Neural crest cell (in vitro differentiated cells): ENCODE results near the gene KLHDC4. TPM values are rescaled to one million over a fixed set of nuclear protein-coding genes. Genes with fewer than 3 reads are reported as not detected.
"Not testable (repeated sequence)": the region's sequence is repeated elsewhere in the genome, so short reads cannot be mapped to it uniquely, and the experiment has no call there.

Experiments
- DNase-seq: peaks from one replicate; pipeline ENCODE4 v3.0.0; 2021; ENCODE audit warnings: low read depth, mixed read lengths, low spot score
- H3K27ac Mint-ChIP-seq: one replicate; pipeline ENCODE4 v1.8.0; 2021; ENCODE audit warnings: mild to moderate bottlenecking, mixed read lengths; ENCODE audit not compliant: unreplicated experiment
- H3K27me3 Mint-ChIP-seq: 2 replicates; pipeline ENCODE4 v1.8.0; 2021; ENCODE audit warnings: low read depth, mild to moderate bottlenecking, mixed read lengths
- H3K36me3 Mint-ChIP-seq: 2 replicates; pipeline ENCODE4 v1.8.0; 2021; ENCODE audit warnings: low read depth, mild to moderate bottlenecking, mixed read lengths
- H3K4me1 Mint-ChIP-seq: 2 replicates; pipeline ENCODE4 v1.8.0; 2021; ENCODE audit warnings: mixed read lengths
- H3K4me3 Mint-ChIP-seq: one replicate; pipeline ENCODE4 v1.8.0; 2021; ENCODE audit warnings: mild to moderate bottlenecking, mixed read lengths
- H3K9me3 Mint-ChIP-seq: 2 replicates; pipeline ENCODE4 v1.8.0; 2021; ENCODE audit warnings: mixed read lengths
- total RNA-seq: library from RNA; stranded (reverse); gene quantifications from 2 replicates; pipeline ENCODE4 v1.2.1, GENCODE V29; 2021
- TF ChIP-seq, protein P1 (sequence below): fragments of 200-600 bp; sonication (generic); conservative IDR thresholded peaks from 2 replicates; pipeline ENCODE4 v1.5.0; 2021; ENCODE audit warnings: antibody characterized with exemption, mild to moderate bottlenecking

The KLHDC4 gene
- total RNA-seq, 1 donor from 2014 or later = 57.0 TPM

DNA sequence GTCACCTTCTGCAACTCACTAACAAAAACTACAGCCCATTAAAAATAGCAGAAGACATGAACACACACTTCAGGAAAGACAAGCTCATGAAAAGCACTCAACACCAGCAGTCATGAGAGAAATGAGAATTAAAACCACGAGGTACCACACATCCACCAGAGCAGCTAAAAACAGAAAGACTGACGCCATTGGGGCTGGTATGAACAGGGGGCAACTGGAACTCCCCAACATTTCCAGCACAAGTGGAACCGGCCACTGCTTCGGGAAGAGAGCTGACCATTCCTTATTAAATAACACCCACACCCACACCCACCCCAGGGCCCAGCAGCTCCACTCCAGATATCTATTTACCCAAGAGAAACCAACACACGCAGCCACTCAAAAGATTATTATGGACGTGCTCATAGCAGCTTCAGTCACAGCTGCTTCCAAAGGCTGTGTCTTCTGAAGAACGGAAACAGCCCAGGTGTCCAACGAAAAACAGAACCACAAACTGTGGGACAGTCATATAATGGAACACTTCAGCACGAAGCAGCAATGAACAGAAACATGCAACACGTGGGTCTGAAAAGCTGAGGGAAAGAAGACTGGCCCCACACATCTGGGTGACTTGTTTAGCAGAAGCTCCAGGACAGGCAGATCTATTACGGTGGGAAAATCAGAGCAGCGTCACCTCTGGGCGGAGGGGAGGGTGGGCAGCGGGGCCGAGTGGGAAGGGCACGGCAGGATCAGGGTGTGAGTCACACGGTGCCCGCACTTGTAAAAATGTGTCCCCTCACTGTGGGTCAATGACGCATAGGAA, 41.1 kb downstream of the KLHDC4 start:
- Mint-ChIP-seq H3K9me3 (no peaks in the 10 kb centered on the region), H3K27me3 (no peaks in the 10 kb centered on the region), H3K27ac (no peak overlapping the region), H3K4me1 (peaks cover 13% of the 10 kb centered on the region), H3K36me3 (peaks cover 18% of the 10 kb centered on the region), H3K4me3 (no peak overlapping the region)
- TF ChIP-seq, protein P1, sequence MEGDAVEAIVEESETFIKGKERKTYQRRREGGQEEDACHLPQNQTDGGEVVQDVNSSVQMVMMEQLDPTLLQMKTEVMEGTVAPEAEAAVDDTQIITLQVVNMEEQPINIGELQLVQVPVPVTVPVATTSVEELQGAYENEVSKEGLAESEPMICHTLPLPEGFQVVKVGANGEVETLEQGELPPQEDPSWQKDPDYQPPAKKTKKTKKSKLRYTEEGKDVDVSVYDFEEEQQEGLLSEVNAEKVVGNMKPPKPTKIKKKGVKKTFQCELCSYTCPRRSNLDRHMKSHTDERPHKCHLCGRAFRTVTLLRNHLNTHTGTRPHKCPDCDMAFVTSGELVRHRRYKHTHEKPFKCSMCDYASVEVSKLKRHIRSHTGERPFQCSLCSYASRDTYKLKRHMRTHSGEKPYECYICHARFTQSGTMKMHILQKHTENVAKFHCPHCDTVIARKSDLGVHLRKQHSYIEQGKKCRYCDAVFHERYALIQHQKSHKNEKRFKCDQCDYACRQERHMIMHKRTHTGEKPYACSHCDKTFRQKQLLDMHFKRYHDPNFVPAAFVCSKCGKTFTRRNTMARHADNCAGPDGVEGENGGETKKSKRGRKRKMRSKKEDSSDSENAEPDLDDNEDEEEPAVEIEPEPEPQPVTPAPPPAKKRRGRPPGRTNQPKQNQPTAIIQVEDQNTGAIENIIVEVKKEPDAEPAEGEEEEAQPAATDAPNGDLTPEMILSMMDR = no peak
- DNase-seq = no peak

DNA sequence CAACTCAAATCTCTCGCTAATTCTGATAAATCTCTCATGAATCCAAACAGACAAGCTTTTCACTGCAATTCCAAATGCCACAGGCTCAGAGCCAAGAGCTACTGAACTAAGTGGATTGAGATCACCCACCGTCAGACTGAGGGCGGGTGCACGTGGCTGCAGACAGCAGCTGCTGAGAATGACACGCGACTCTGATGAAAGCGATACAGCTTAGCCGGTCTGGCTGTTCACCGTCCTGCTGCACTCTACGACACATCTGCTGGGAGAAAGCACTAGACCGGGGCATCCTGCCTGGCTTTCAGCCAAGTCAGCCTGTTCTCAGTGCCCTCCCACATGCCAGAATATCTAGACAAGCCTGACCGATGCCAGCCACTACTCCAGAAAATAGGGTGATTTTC, 42.6 kb downstream of the KLHDC4 start:
- Mint-ChIP-seq H3K36me3 (peaks cover 21% of the 10 kb centered on the region), H3K4me3 (no peak overlapping the region), H3K9me3 (no peaks in the 10 kb centered on the region), H3K4me1 (peaks cover 13% of the 10 kb centered on the region), H3K27me3 (no peaks in the 10 kb centered on the region), H3K27ac (no peak overlapping the region)
- DNase-seq = no peak
- TF ChIP-seq, protein P1 = no peak

GRCh38 chr16:87722590-87723225, 43.1 kb downstream of the KLHDC4 start:
- DNase-seq = no peak
- no peak overlapping the region for H3K4me3 Mint-ChIP-seq
- no peaks in the 10 kb centered on the region for H3K27me3 Mint-ChIP-seq
- TF ChIP-seq, protein P1 = no peak
- H3K36me3 Mint-ChIP-seq = peaks cover 24% of the 10 kb centered on the region
- no peaks in the 10 kb centered on the region for H3K9me3 Mint-ChIP-seq
- H3K4me1 Mint-ChIP-seq = peaks cover 13% of the 10 kb centered on the region
- H3K27ac Mint-ChIP-seq = no peak overlapping the region

- Mint-ChIP-seq H3K4me3 (no peak overlapping the region), H3K9me3 (no peaks in the 10 kb centered on the region), H3K27me3 (no peaks in the 10 kb centered on the region), H3K4me1 (peaks cover 13% of the 10 kb centered on the region), H3K27ac (peak overlapping the region; percentile 95), H3K36me3 (peaks cover 28% of the 10 kb centered on the region)
- TF ChIP-seq, protein P1 = no peak
- DNase-seq = no peak
These were observed 43.9 kb downstream of the KLHDC4 start for GRCh38 chr16:87721622-87722585.

DNA sequence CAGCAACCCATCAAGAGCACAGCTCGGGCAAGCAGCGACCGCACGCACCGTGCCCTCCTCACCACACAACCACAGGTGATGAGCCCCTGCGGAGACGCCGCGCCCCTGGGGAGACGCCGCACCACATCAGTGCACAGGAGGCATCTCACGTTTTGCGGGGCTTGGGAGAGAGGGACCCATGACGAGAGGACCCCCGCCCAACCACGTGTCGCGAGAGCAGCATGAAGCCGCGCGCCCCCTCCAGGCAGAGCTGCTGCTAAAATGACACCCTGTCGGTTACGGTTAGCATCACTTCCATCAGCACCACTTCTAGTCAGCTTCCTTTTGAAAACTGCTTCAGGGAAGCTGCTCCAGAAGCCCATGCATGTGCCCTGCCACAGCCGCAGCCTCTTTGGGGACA, 45.3 kb downstream of the KLHDC4 start:
- H3K27ac Mint-ChIP-seq = no peak overlapping the region
- H3K27me3 Mint-ChIP-seq = no peaks in the 10 kb centered on the region
- H3K9me3 Mint-ChIP-seq = no peaks in the 10 kb centered on the region
- H3K4me1 Mint-ChIP-seq = peaks cover 13% of the 10 kb centered on the region
- peaks cover 28% of the 10 kb centered on the region for H3K36me3 Mint-ChIP-seq
- H3K4me3 Mint-ChIP-seq = no peak overlapping the region
- DNase-seq = no peak
- TF ChIP-seq, protein P1 = no peak

- H3K4me3 Mint-ChIP-seq, H3K27me3 Mint-ChIP-seq, H3K9me3 Mint-ChIP-seq, DNase-seq, H3K27ac Mint-ChIP-seq: not testable (repeated sequence)
- Mint-ChIP-seq H3K4me1 (peaks cover 13% of the 10 kb centered on the region), H3K36me3 (peaks cover 26% of the 10 kb centered on the region)
These were observed 47.0 kb downstream of the KLHDC4 start for GRCh38 chr16:87718831-87719230.
